Cardiac fibroblast (primary cell): ENCODE measurements around the gene KCND3.

Experiments used
- DNase-seq, 2 donors: peaks; one replicate each; pipeline versions ENCODE4 v3.0.0 to v3.0.0-alpha.2; 2010; ENCODE audit warnings: low read depth in 2 of 2
- H3K4me3 ChIP-seq, 2 donors: replicated peaks in 1 of 2; 1 replicate in 1 of 2; 2 replicates in 1 of 2; pipeline ENCODE4 v1.5.1; 2011; ENCODE audit warnings: low read depth in 2 of 2, low read length in 2 of 2, mild to moderate bottlenecking in 2 of 2, moderate library complexity in 1 of 2
- TF ChIP-seq, protein P1 (sequence below): IDR thresholded peaks from one replicate; pipeline ENCODE4 v1.5.1; 2011; ENCODE audit warnings: low read depth, mild to moderate bottlenecking, low read length, inconsistent platforms

Gene KCND3

DNA sequence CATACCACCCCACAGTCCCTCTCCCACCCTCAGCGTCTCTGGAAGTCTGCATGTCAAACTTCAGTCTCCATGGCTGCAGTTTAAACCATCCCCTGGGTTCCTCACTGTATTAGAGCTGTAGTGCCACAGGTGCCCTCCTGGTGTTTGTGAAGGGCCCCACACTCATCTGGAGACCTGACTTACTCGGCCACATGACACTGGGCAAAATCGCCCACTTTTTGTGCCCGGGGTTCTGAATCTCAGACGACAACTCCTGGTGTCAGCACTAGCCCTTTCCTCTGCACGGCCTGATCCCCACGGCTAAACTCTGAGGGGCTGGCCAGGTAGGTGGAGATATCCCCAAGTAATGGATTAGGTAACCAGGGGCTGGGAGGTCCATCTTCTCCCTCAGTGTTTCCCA, 256.8 kb downstream of the KCND3 start:
- DNase-seq: no peak
- TF ChIP-seq, protein P1, sequence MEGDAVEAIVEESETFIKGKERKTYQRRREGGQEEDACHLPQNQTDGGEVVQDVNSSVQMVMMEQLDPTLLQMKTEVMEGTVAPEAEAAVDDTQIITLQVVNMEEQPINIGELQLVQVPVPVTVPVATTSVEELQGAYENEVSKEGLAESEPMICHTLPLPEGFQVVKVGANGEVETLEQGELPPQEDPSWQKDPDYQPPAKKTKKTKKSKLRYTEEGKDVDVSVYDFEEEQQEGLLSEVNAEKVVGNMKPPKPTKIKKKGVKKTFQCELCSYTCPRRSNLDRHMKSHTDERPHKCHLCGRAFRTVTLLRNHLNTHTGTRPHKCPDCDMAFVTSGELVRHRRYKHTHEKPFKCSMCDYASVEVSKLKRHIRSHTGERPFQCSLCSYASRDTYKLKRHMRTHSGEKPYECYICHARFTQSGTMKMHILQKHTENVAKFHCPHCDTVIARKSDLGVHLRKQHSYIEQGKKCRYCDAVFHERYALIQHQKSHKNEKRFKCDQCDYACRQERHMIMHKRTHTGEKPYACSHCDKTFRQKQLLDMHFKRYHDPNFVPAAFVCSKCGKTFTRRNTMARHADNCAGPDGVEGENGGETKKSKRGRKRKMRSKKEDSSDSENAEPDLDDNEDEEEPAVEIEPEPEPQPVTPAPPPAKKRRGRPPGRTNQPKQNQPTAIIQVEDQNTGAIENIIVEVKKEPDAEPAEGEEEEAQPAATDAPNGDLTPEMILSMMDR: no peak
- H3K4me3 ChIP-seq: no peak overlapping the region

DNA sequence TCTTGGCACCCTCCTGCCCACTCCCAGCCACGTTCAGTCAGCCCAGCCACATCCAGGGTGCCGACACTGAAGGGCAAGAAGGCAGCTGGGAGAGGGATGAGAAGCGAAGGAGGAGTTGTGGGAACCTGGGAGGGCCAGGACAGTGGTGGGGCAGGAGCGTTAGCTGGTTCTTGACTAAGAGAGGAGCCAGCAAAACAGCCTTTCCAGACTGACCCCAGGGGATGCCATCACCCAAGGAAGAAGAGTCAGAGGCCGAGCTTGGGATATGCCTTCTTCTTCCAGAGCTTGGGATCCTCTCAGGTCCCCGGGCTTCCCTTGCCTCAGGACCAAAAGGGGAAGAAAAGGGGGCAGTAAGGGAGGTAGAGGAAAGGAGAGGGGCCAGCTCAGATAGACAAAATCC, 257.5 kb downstream of the KCND3 start:
- H3K4me3 ChIP-seq: no peak overlapping the region
- no peak for DNase-seq
- TF ChIP-seq, protein P1: no peak

DNA sequence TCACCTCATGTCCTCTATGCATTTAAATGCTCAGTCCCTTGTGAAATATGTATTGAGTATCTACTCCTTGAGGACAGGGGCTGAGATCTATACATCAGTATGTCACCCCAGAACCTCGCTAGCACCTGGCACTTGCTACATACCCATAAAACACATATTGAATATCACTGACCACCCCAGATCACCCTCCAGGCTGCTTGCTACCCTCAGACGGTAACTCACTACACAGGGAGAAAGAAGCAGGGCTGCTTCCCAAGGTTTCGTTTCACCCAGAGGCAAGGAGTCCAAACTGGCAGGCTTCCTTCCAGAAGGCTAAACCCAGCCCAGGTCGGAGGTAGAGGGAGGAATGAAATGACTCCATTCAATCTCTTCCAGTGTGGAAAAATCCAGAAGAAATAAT, 258.8 kb downstream of the KCND3 start:
- no peak for DNase-seq
- no peak overlapping the region for H3K4me3 ChIP-seq
- TF ChIP-seq, protein P1: no peak

DNA sequence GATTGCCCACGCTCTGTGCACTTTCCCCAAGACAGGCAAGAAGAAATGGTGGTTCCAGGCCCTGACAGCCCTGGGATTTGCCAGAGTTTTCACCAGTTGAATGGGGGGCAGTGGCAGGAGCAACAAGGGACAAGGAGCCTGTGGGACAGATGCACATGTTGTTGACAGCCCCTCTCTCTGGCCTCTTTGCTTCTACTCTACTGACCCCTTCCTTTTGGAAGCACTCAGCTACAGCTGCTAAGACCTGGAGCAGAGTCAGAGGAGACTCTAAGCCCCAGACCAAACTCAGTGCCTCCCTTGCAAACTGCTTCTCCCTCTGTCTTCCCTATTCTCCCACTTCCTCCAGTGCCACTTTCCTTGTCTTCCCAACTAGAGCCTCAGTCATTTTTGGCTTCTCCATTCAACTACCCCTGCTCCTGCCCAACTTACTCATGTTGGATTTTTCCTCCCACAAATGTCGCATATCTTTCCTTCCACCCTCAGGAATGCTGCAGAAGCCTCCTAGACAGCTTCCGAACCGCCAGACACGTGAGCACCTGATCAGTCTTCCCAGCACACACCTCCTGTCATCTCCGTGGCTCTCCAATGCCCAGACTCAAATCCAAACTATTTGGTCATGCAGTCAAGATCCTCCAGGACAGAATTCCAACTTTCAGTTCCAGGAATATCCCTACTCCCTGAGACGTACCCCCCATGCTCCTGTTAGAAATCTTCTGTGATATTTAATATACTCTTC, 259.4 kb downstream of the KCND3 start:
- H3K4me3 ChIP-seq: no peak overlapping the region
- TF ChIP-seq, protein P1: no peak
- no peak for DNase-seq

DNA sequence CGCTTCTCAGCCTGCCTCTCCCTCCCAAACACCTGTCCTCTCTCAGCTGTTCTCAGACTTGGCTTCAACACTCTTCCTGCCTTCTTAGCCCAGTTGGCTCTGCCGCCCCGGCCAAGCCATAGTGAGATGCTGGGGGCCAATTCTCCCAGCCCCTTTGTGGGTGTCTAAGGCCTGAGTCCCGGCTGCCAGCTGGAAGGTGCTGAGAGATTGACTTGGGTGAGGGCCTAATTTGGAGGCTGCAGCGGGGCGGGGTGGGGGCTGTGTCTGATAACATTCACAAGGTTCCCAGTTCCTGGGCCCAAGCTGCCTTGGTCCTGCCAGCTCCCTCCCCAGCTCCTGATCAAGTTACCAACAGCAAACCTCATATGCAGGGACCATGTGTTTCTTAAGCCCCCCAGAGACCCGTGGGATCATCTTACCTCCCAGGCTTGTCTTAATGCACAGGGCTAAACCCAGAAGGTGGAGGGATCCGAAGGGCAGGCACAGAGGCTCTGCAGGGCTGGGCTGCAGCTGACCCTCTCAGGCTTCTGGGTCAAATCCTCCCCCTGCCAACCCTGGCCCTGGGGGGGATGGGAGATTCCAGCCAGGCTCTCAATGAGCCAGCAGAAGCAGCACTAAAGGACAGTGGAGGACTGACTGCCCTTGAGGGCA, 260.1 kb downstream of the KCND3 start:
- DNase-seq: peak in 1 of 2 donors; percentile 42
- TF ChIP-seq, protein P1: no peak
- no peak overlapping the region for H3K4me3 ChIP-seq

DNA sequence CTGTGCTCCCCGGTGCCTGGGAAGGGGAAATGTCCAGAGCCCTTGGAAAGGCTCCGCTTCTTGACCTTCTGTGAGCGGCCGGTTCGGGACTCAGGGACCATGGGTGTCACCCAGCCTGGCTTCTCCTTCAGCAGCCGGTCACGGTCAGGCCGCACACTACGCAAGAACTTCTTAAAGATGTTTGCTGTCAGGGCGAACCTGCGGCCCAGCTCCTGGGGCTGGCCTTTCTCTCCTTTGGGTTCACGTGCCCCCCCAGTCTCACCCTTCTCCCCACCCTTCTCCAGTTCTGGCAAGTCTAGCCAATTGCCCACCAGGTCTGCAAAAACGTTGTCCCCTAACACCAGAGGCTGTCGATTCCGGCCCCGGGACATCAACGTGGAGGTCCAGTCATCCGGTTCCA, 262.4 kb downstream of the KCND3 start:
- TF ChIP-seq, protein P1: no peak
- H3K4me3 ChIP-seq: no peak overlapping the region
- DNase-seq: no peak
